SK-N-SH treated with all-trans-retinoic acid at 6 μM for 48 hours (cell line): ENCODE data around the gene INSRR.

Experiments
- ATAC-seq: fragments of 200-7000 bp; cut with Tn5 transposase; 3 replicates; pipeline ENCODE4 v1.9.1; 2020; ENCODE audit warnings: mild to moderate bottlenecking, moderate library complexity
- ARNTL ChIP-seq: fragments of 450-650 bp; formaldehyde crosslinking; IDR thresholded peaks from 2 replicates; pipeline ENCODE4 v1.5.0; 2020; ENCODE audit warnings: low read depth, mild to moderate bottlenecking, moderate library complexity, borderline replicate concordance
- BACH2 ChIP-seq: fragments of 250-450 bp; sonication (Bioruptor Pico); IDR thresholded peaks from 2 replicates; pipeline ENCODE4 v1.9.0; 2021; ENCODE audit warnings: mild to moderate bottlenecking, borderline replicate concordance
- CREB5 ChIP-seq: fragments of 250-450 bp; sonication (Bioruptor Pico); IDR thresholded peaks from 2 replicates; pipeline ENCODE4 v1.5.1; 2020; ENCODE audit warnings: low read depth, mild to moderate bottlenecking, moderate library complexity
- CSDC2 ChIP-seq: fragments of 250-450 bp; sonication (Bioruptor Pico); IDR thresholded peaks from 2 replicates; pipeline ENCODE4 v1.5.0; 2020; ENCODE audit warnings: mild to moderate bottlenecking, moderate library complexity
- CSRNP3 ChIP-seq: fragments of 250-450 bp; sonication (Bioruptor Pico); IDR thresholded peaks from 2 replicates; pipeline ENCODE4 v1.5.1; 2021; ENCODE audit warnings: mild to moderate bottlenecking, moderate library complexity
- ESRRG ChIP-seq: fragments of 250-450 bp; sonication (Bioruptor Pico); IDR thresholded peaks from 2 replicates; pipeline ENCODE4 v1.6.1; 2021; ENCODE audit warnings: mild to moderate bottlenecking
- PATZ1 ChIP-seq: fragments of 250-450 bp; sonication (Bioruptor Pico); IDR thresholded peaks from 2 replicates; pipeline ENCODE4 v1.8.0; 2020; ENCODE audit warnings: mild to moderate bottlenecking, moderate library complexity, borderline replicate concordance
- POU6F1 ChIP-seq: fragments of 250-450 bp; sonication (Bioruptor Pico); IDR thresholded peaks from 2 replicates; pipeline ENCODE4 v1.8.0; 2021; ENCODE audit warnings: low read depth, mild to moderate bottlenecking, moderate library complexity, borderline replicate concordance
- PPARA ChIP-seq: fragments of 250-450 bp; sonication (Bioruptor Pico); IDR thresholded peaks from 2 replicates; pipeline ENCODE4 v1.5.0; 2020; ENCODE audit warnings: mild to moderate bottlenecking, borderline replicate concordance
- TCF4 ChIP-seq: fragments of 250-450 bp; sonication (Bioruptor Pico); IDR thresholded peaks from 2 replicates; pipeline ENCODE4 v1.8.0; 2021; ENCODE audit warnings: mild to moderate bottlenecking, moderate library complexity, borderline replicate concordance
- TOX ChIP-seq: fragments of 250-450 bp; sonication (Bioruptor Pico); IDR thresholded peaks from 2 replicates; pipeline ENCODE4 v1.8.0; 2021; ENCODE audit warnings: mild to moderate bottlenecking, moderate library complexity, borderline replicate concordance
- TSHZ2 ChIP-seq: fragments of 250-450 bp; sonication (Bioruptor Pico); IDR thresholded peaks from 2 replicates; pipeline ENCODE4 v1.5.0; 2020; ENCODE audit warnings: mild to moderate bottlenecking, moderate library complexity
- ZFP3 ChIP-seq: fragments of 250-450 bp; sonication (Bioruptor Pico); IDR thresholded peaks from 2 replicates; pipeline ENCODE4 v1.5.0; 2020; ENCODE audit warnings: mild to moderate bottlenecking, moderate library complexity
- ZFP30 ChIP-seq: fragments of 450-650 bp; formaldehyde crosslinking; IDR thresholded peaks from 2 replicates; pipeline ENCODE4 v1.5.0; 2022; ENCODE audit warnings: mild to moderate bottlenecking, moderate library complexity
- ZNF565 ChIP-seq: fragments of 450-650 bp; formaldehyde crosslinking; conservative IDR thresholded peaks from 2 replicates; pipeline ENCODE4 v1.5.0; 2020; ENCODE audit warnings: low read depth, mild to moderate bottlenecking, moderate library complexity
- ZNF70 ChIP-seq: fragments of 450-650 bp; formaldehyde crosslinking; IDR thresholded peaks from 2 replicates; pipeline ENCODE4 v1.5.0; 2020; ENCODE audit warnings: mild to moderate bottlenecking, moderate library complexity
- ZNF8 ChIP-seq: fragments of 450-650 bp; formaldehyde crosslinking; IDR thresholded peaks from 2 replicates; pipeline ENCODE4 v1.5.0; 2020; ENCODE audit warnings: mild to moderate bottlenecking, moderate library complexity

Gene INSRR

GRCh38 chr1:156815307-156815826 lies 43.5 kb downstream of the INSRR start:
- peak; percentile 79 for ATAC-seq
- TF ChIP-seq ARNTL (CRISPR knock-in tag) (no peak), CSDC2 (no peak), TCF4 (CRISPR knock-in tag) (0 out of 2 replicates have a peak, but pooled peaks have one; percentile 28), ESRRG (CRISPR knock-in tag) (no peak), BACH2 (CRISPR knock-in tag) (no peak), TOX (CRISPR knock-in tag) (no peak)

GRCh38 chr1:156814571-156815260 lies 44.2 kb downstream of the INSRR start:
- TF ChIP-seq POU6F1 (CRISPR knock-in tag) (no peak), ZNF70 (0 out of 2 replicates have a peak, but pooled peaks have one; percentile 12), ESRRG (CRISPR knock-in tag) (no peak)
- ATAC-seq = peak; percentile 37

GRCh38 chr1:156813750-156814570 lies 45.0 kb downstream of the INSRR start:
- ATAC-seq = peak; percentile 35
- TF ChIP-seq ESRRG (CRISPR knock-in tag) (no peak), POU6F1 (CRISPR knock-in tag) (no peak), ARNTL (CRISPR knock-in tag) (no peak), ZFP3 (CRISPR knock-in tag) (no peak), CSRNP3 (CRISPR knock-in tag) (no peak), TOX (CRISPR knock-in tag) (no peak), ZNF565 (no peak), PPARA (CRISPR knock-in tag) (no peak), ZNF70 (no peak), TSHZ2 (no peak), PATZ1 (CRISPR knock-in tag) (no peak)

GRCh38 chr1:156813298-156813697 lies 45.6 kb downstream of the INSRR start:
- no peak for ATAC-seq
- no peak for TF ChIP-seq ZNF8 (CRISPR knock-in tag)
- no peak for TF ChIP-seq CREB5 (CRISPR knock-in tag)
- TF ChIP-seq ZFP30 (CRISPR knock-in tag) = no peak
